SK-N-SH (cell line): Measurements from ENCODE around the gene MRPL1. TPM values are rescaled to one million over a fixed set of nuclear protein-coding genes. Genes with fewer than 3 reads are reported as not detected.

Experiments used
- CTCF ChIA-PET: fragments of 300-600, 350-600 bp; formaldehyde crosslinking; extraction: SDS; loops from one replicate; lab custom pipeline; 2021; lab: Yijun Ruan, JAX
- POLR2A ChIA-PET: fragments of 350-600 bp; sonication (Branson Sonifier 250); formaldehyde crosslinking; extraction: SDS; loops from one replicate; lab custom pipeline; 2020; ENCODE audit warnings: antibody characterized with exemption, inconsistent platforms; lab: Yijun Ruan, JAX
- DNase-seq: peaks from one replicate; pipeline ENCODE4 v3.0.0; 2012
- H2AFZ ChIP-seq: fragments of 200-600 bp; sonication (generic); 2 replicates; pipeline ENCODE4 v1.8.1; 2016; ENCODE audit warnings: antibody characterized with exemption, mild to moderate bottlenecking, low read depth
- H3F3A ChIP-seq: fragments of 200-600 bp; sonication (generic); replicated peaks from 2 replicates; pipeline ENCODE3; 2016; ENCODE audit warnings: antibody characterized with exemption, mild to moderate bottlenecking; ENCODE audit not compliant: insufficient read depth
- H3K27ac ChIP-seq, 2 experiments: fragments of 200-500 bp in 1 of 2; fragments of 200-600 bp in 1 of 2; sonication (Bioruptor generic) in 1 of 2; sonication (generic), shearing (Covaris generic) in 1 of 2; 2 replicates each; pipeline versions ENCODE4 v1.5.1 to v1.6.1; 2014 to 2016; ENCODE audit warnings: low read depth in 2 of 2, inconsistent platforms in 1 of 2, low read length in 1 of 2, mild to moderate bottlenecking in 1 of 2, mixed read lengths in 1 of 2
- H3K27me3 ChIP-seq: fragments of 200-600 bp; sonication (generic), shearing (Covaris generic); 2 replicates; pipeline ENCODE4 v1.6.1; 2016; ENCODE audit warnings: mixed run types; ENCODE audit not compliant: insufficient read depth
- H3K36me3 ChIP-seq, 2 experiments: fragments of 200-500 bp in 1 of 2; fragments of 200-600 bp in 1 of 2; sonication (Bioruptor generic) in 1 of 2; sonication (generic) in 1 of 2; replicated peaks in 1 of 2; 2 replicates each; pipeline versions ENCODE3 to v1.5.1; 2014 to 2016; ENCODE audit warnings: low read length in 1 of 2, mild to moderate bottlenecking in 1 of 2; ENCODE audit not compliant: insufficient read depth in 2 of 2, control insufficient read depth in 1 of 2
- H3K4me1 ChIP-seq, 2 experiments: fragments of 200-500 bp in 1 of 2; fragments of 200-600 bp in 1 of 2; sonication (Bioruptor generic) in 1 of 2; sonication (generic), shearing (Covaris generic) in 1 of 2; 2 replicates each; pipeline versions ENCODE4 v1.5.1 to v1.6.1; 2014 to 2016; ENCODE audit warnings: low read depth in 1 of 2, low read length in 1 of 2, mixed run types in 1 of 2; ENCODE audit not compliant: insufficient read depth in 2 of 2, control insufficient read depth in 1 of 2
- H3K4me2 ChIP-seq: fragments of 200-600 bp; sonication (generic), shearing (Covaris generic); 2 replicates; pipeline ENCODE4 v1.6.1; 2017; ENCODE audit warnings: mixed run types
- H3K4me3 ChIP-seq, 2 experiments: fragments of 200-500 bp in 1 of 2; fragments of 200-600 bp in 1 of 2; sonication (Bioruptor generic) in 1 of 2; sonication (generic), shearing (Covaris generic) in 1 of 2; 2 replicates each; pipeline versions ENCODE4 v1.5.1 to v1.8.1; 2014 to 2016; ENCODE audit warnings: low read depth in 2 of 2, inconsistent platforms in 1 of 2, low read length in 1 of 2, mild to moderate bottlenecking in 1 of 2, mixed read lengths in 1 of 2, moderate library complexity in 1 of 2
- H3K79me2 ChIP-seq: fragments of 200-600 bp; sonication (generic); 2 replicates; pipeline ENCODE4 v1.8.1; 2017; ENCODE audit warnings: mild to moderate bottlenecking; ENCODE audit not compliant: insufficient read depth
- H3K9ac ChIP-seq: fragments of 200-600 bp; sonication (generic); 2 replicates; pipeline ENCODE4 v1.6.1; 2017; ENCODE audit warnings: mixed run types
- H3K9me2 ChIP-seq: fragments of 200-600 bp; sonication (generic); 2 replicates; pipeline ENCODE4 v1.6.1; 2017; ENCODE audit warnings: mixed run types
- H3K9me3 ChIP-seq: fragments of 200-600 bp; sonication (generic); 2 replicates; pipeline ENCODE4 v1.6.1; 2017; ENCODE audit warnings: mixed run types, mild to moderate bottlenecking, moderate library complexity
- H4K20me1 ChIP-seq: fragments of 200-600 bp; sonication (generic); 2 replicates; pipeline ENCODE4 v1.6.1; 2017; ENCODE audit warnings: mild to moderate bottlenecking, mixed run types; ENCODE audit not compliant: insufficient read depth
- ELF1 ChIP-seq: IDR thresholded peaks from 2 replicates; pipeline ENCODE4 v1.4.0; 2012
- EP300 ChIP-seq, 2 experiments: IDR thresholded peaks; 2 replicates each; pipeline versions ENCODE4 v1.4.0 to v1.6.1; 2012; ENCODE audit warnings: borderline replicate concordance in 1 of 2, low read depth in 1 of 2, low read length in 1 of 2
- EZH2phosphoT487 ChIP-seq: fragments of 200-600 bp; sonication (generic); IDR thresholded peaks from 2 replicates; pipeline ENCODE4 v1.6.1; 2017; ENCODE audit warnings: low read depth, mixed run types, mild to moderate bottlenecking, antibody characterized with exemption, moderate library complexity, borderline replicate concordance
- FOSL2 ChIP-seq: IDR thresholded peaks from 2 replicates; pipeline ENCODE4 v1.4.0; 2012; ENCODE audit warnings: low read depth, mild to moderate bottlenecking, moderate library complexity, borderline replicate concordance
- FOXM1 ChIP-seq: IDR thresholded peaks from 2 replicates; pipeline ENCODE4 v1.4.0; 2012; ENCODE audit warnings: low read depth, mild to moderate bottlenecking
- GABPA ChIP-seq: IDR thresholded peaks from 2 replicates; pipeline ENCODE4 v1.4.0; 2012; ENCODE audit warnings: low read depth, mild to moderate bottlenecking
- GATA2 ChIP-seq: sonication (generic); formaldehyde crosslinking; IDR thresholded peaks from 2 replicates; pipeline ENCODE4 v1.5.0; 2020; ENCODE audit warnings: mild to moderate bottlenecking, missing genetic modification reagents
- NRF1 ChIP-seq: IDR thresholded peaks from 2 replicates; pipeline ENCODE4 v1.6.1; 2012; ENCODE audit warnings: low read depth, mild to moderate bottlenecking, low read length
- RCOR1 ChIP-seq: fragments of 150-350 bp; IDR thresholded peaks from 2 replicates; pipeline ENCODE4 v1.6.1; 2017; ENCODE audit warnings: antibody characterized with exemption, low read length
- REST ChIP-seq: IDR thresholded peaks from 2 replicates; pipeline ENCODE4 v1.6.1; 2012; ENCODE audit warnings: mild to moderate bottlenecking, low read depth, low read length, moderate library complexity
- RXRA ChIP-seq: IDR thresholded peaks from 2 replicates; pipeline ENCODE4 v1.4.0; 2012; ENCODE audit warnings: low read depth, mild to moderate bottlenecking, borderline replicate concordance
- SIN3A ChIP-seq: IDR thresholded peaks from 2 replicates; pipeline ENCODE4 v1.6.1; 2012; ENCODE audit warnings: low read depth, mild to moderate bottlenecking, low read length, moderate library complexity, borderline replicate concordance
- SMC3 ChIP-seq: IDR thresholded peaks from 2 replicates; pipeline ENCODE4 v1.6.1; 2012; ENCODE audit warnings: low read depth, low read length, improper control_type of control experiment
- TCF12 ChIP-seq: IDR thresholded peaks from 2 replicates; pipeline ENCODE4 v1.4.0; 2012
- USF2 ChIP-seq: fragments of 150-350 bp; IDR thresholded peaks from 2 replicates; pipeline ENCODE4 v1.6.1; 2017; ENCODE audit warnings: antibody characterized with exemption, low read length, low read depth, borderline replicate concordance
- YY1 ChIP-seq: IDR thresholded peaks from 2 replicates; pipeline ENCODE4 v1.4.0; 2012; ENCODE audit warnings: low read depth, mild to moderate bottlenecking
- WGBS: methylation state at CpG from one replicate; pipeline ENCODE4 v1.1.6; 2017; ENCODE audit warnings: low lambda C conversion rate; 5-methylcytosine and 5-hydroxymethylcytosine counted together
- polyA plus RNA-seq, 3 experiments: library from polyadenylated mRNA; depleted of rRNA; stranded (reverse); fragments of >200 nt; gene quantifications; 2 replicates each; pipeline ENCODE4 v1.2.3, GENCODE V29; 2012
- TF ChIP-seq, protein P1 (sequence below): IDR thresholded peaks from 2 replicates; pipeline ENCODE4; 2012
- TF ChIP-seq, protein P2 (sequence below): fragments of 200-600 bp; sonication (generic); IDR thresholded peaks from 2 replicates; pipeline ENCODE4 v1.6.1; 2017; ENCODE audit warnings: antibody characterized with exemption, mild to moderate bottlenecking, moderate library complexity
- TF ChIP-seq, protein P3 (sequence below): IDR thresholded peaks from 2 replicates; pipeline ENCODE4 v1.4.0; 2012; ENCODE audit warnings: low read depth, borderline replicate concordance

MRPL1 gene
- polyA plus RNA-seq, 1 of the 3 experiments (the other 2 are of a cell fraction) = 11.0 TPM

GRCh38 chr4:77827343-77827742 lies 35.3 kb upstream of the MRPL1 start (continued):
- TF ChIP-seq REST (no peak), EZH2phosphoT487 (no peak), EP300 (IDR thresholded peaks at IDR 0.05; ENCODE audit: borderline replicate concordance in 1 of 2, low read depth in 1 of 2, low read length in 1 of 2) (no peak)

- H3K9ac ChIP-seq = no peak overlapping the region
- no peak for TF ChIP-seq RXRA
- no peak for TF ChIP-seq NRF1
- TF ChIP-seq GABPA = no peak
- no peak for TF ChIP-seq YY1
- TF ChIP-seq SMC3 = no peak
- TF ChIP-seq, all 33 proteins: peak for 0
- peak; percentile 21 for DNase-seq
- no peaks in the 10 kb centered on the region for H3K9me2 ChIP-seq
- H3K4me1 ChIP-seq = no peaks in the 10 kb centered on the region
- no peaks in the 10 kb centered on the region for H3K36me3 ChIP-seq
- 0 out of 2 replicates have a peak, but pooled peaks cover 8% of the 10 kb centered on the region for H3K27me3 ChIP-seq
- no peaks in the 10 kb centered on the region for H3K79me2 ChIP-seq
- ChIA-PET CTCF (no interaction called here), POLR2A (no interaction called here)
- H4K20me1 ChIP-seq = no peaks in the 10 kb centered on the region
- H3K9me3 ChIP-seq = no peaks in the 10 kb centered on the region
- H3K4me3 ChIP-seq = no peak overlapping the region
- H3K27ac ChIP-seq = no peak overlapping the region; a peak in 1 of 4 replicates
- no peak overlapping the region for H3K4me2 ChIP-seq
- H3F3A ChIP-seq = no peaks in the 10 kb centered on the region
- whole genome bisulfite sequencing = 44% methylated on average over 2 of the region's 2 CpGs
- H2AFZ ChIP-seq = no peak overlapping the region
Observed at GRCh38 chr4:77833126-77833724, 29.4 kb upstream of the MRPL1 start.

DNA sequence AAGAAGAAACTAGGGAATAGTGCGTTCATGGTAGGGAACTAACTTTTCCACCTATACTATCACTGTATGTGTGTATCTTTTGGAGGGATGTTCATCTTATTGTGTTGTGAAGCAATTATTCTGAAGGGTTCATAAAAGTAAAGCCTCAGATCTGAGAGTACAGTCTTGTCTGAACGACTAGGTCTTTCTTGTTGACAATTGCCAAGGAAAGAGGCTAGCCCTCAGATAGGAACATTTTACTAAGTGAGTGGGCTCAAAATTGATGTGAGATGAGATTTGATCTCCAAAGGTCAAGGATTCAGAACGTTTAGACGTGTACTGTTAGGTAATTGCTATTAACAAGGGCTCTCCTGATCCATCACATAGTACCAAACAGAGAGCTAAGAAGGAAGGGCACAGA lies 28.2 kb upstream of the MRPL1 start:
- H3K9ac ChIP-seq = no peak overlapping the region
- H3K79me2 ChIP-seq = no peaks in the 10 kb centered on the region
- no peaks in the 10 kb centered on the region for H4K20me1 ChIP-seq
- DNase-seq = no peak
- WGBS = 65% methylated on average over 4 of the region's 4 CpGs
- H3K4me2 ChIP-seq = no peak overlapping the region
- 0 out of 2 replicates have a peak, but pooled peaks cover 8% of the 10 kb centered on the region for H3K27me3 ChIP-seq
- H3K27ac ChIP-seq = no peak overlapping the region
- H3K9me3 ChIP-seq = no peaks in the 10 kb centered on the region
- CTCF ChIA-PET = no interaction called here
- no peaks in the 10 kb centered on the region for H3K4me1 ChIP-seq
- POLR2A ChIA-PET = no interaction called here
- no peak overlapping the region for H2AFZ ChIP-seq
- H3K36me3 ChIP-seq = no peaks in the 10 kb centered on the region
- no peak overlapping the region for H3K4me3 ChIP-seq
- no peaks in the 10 kb centered on the region for H3K9me2 ChIP-seq
- no peaks in the 10 kb centered on the region for H3F3A ChIP-seq
- TF ChIP-seq SIN3A (no peak), RCOR1 (no peak), FOSL2 (no peak), FOXM1 (no peak), TCF12 (no peak), GATA2 (no peak), ELF1 (no peak), EZH2phosphoT487 (no peak), USF2 (no peak)
- TF ChIP-seq, protein P1, sequence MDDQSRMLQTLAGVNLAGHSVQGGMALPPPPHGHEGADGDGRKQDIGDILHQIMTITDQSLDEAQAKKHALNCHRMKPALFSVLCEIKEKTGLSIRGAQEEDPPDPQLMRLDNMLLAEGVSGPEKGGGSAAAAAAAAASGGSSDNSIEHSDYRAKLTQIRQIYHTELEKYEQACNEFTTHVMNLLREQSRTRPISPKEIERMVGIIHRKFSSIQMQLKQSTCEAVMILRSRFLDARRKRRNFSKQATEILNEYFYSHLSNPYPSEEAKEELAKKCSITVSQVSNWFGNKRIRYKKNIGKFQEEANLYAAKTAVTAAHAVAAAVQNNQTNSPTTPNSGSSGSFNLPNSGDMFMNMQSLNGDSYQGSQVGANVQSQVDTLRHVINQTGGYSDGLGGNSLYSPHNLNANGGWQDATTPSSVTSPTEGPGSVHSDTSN = no peak
- TF ChIP-seq, protein P2, sequence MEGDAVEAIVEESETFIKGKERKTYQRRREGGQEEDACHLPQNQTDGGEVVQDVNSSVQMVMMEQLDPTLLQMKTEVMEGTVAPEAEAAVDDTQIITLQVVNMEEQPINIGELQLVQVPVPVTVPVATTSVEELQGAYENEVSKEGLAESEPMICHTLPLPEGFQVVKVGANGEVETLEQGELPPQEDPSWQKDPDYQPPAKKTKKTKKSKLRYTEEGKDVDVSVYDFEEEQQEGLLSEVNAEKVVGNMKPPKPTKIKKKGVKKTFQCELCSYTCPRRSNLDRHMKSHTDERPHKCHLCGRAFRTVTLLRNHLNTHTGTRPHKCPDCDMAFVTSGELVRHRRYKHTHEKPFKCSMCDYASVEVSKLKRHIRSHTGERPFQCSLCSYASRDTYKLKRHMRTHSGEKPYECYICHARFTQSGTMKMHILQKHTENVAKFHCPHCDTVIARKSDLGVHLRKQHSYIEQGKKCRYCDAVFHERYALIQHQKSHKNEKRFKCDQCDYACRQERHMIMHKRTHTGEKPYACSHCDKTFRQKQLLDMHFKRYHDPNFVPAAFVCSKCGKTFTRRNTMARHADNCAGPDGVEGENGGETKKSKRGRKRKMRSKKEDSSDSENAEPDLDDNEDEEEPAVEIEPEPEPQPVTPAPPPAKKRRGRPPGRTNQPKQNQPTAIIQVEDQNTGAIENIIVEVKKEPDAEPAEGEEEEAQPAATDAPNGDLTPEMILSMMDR = no peak
- TF ChIP-seq, protein P3, sequence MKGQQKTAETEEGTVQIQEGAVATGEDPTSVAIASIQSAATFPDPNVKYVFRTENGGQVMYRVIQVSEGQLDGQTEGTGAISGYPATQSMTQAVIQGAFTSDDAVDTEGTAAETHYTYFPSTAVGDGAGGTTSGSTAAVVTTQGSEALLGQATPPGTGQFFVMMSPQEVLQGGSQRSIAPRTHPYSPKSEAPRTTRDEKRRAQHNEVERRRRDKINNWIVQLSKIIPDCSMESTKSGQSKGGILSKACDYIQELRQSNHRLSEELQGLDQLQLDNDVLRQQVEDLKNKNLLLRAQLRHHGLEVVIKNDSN = no peak
